GM12864 (cell line): Measurements from ENCODE around the gene DOK4.

ENCODE experiments used
- DNase-seq: peaks from one replicate; pipeline ENCODE4 v3.0.0-alpha.2; 2011; ENCODE audit warnings: low read depth
- H3K4me3 ChIP-seq: 2 replicates; pipeline ENCODE4 v1.5.1; 2011; ENCODE audit warnings: mild to moderate bottlenecking, low read depth, low read length, control low read depth
- TF ChIP-seq, protein P1 (sequence below): IDR thresholded peaks from 2 replicates; pipeline ENCODE4 v1.5.1; 2011; ENCODE audit warnings: low read depth, mild to moderate bottlenecking, moderate library complexity, low read length, control low read depth, inconsistent platforms; ENCODE audit errors: missing control alignments

The DOK4 gene

DNA sequence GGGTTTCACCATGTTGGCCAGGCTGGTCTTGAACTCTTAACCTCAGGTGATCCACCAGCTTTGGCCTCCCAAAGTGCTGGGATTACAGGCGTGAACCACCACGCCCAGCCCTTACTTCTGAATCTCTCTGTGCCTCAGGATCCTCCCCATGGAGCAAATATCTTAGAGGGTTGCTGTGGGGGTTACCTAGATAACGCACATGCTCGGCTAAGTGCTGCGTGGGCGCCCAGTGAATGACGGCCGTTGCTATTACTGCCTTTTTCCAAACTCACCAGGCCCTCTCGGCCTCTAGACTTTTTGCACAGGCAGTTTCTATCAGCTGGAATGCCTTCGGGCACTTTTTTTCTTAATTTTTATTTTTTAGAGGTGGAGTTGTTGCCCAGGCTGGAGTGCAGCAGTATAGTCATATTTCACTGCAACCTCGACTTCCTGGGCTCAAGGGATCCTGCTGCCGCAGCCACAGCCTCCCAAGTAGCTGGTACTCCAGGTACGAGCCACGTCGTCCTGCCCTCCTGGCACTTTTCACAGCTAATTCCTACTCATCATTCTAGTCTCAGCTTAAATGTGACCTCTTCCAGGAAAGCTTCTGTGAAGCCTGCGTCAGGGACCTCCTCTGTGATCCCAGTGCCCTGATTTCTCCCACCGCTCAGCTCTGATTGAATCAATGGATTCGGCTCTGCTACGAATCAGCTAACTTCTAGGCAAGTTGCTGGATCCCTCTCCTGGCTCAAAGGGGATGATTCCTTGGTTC is 41.5 kb upstream of the DOK4 start:
- DNase-seq, result no peak
- TF ChIP-seq, protein P1, sequence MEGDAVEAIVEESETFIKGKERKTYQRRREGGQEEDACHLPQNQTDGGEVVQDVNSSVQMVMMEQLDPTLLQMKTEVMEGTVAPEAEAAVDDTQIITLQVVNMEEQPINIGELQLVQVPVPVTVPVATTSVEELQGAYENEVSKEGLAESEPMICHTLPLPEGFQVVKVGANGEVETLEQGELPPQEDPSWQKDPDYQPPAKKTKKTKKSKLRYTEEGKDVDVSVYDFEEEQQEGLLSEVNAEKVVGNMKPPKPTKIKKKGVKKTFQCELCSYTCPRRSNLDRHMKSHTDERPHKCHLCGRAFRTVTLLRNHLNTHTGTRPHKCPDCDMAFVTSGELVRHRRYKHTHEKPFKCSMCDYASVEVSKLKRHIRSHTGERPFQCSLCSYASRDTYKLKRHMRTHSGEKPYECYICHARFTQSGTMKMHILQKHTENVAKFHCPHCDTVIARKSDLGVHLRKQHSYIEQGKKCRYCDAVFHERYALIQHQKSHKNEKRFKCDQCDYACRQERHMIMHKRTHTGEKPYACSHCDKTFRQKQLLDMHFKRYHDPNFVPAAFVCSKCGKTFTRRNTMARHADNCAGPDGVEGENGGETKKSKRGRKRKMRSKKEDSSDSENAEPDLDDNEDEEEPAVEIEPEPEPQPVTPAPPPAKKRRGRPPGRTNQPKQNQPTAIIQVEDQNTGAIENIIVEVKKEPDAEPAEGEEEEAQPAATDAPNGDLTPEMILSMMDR, result no peak
- no peak overlapping the region for H3K4me3 ChIP-seq

DNA sequence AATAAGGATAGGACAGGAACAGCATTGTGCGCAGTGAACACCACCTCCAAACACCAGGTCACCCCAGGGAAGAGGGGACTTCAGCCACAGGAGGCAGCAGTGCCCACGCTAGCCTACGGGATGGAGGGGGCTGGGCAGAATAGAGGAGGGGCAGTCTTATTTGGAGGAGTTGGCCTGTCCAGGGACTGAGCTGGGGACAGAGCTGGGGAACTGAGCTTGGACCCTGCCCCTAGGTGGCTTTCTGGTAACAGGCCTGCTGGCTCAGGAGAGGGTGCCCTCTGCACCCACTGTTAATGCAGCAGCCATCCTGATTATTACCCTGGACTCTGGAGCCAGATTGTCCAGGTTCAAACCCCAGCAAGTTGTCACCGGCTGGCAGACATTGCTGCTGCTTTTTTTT is 40.7 kb upstream of the DOK4 start:
- no peak for DNase-seq
- H3K4me3 ChIP-seq, result no peak overlapping the region
- TF ChIP-seq, protein P1, result no peak

DNA sequence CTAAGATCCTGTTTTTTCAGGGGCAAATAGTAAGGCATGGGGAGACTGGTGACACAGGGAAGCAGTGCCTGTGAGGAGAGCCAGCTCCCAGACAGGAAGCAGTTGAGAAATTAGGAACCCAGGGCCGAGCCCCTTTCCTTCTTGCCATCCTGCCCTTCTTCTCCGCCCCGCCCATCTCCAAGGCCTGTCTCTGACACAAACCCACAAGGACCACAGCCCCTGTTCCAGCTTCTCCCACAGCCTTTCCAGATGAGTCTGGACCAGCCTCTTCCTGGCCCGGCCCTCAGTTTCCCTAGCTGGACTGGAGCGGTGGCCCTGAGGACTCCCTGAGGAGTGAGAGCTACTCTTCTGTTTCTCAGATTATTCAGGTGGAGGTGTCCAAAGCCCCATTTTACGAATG is 40.2 kb upstream of the DOK4 start:
- TF ChIP-seq, protein P1, result no peak
- H3K4me3 ChIP-seq, result no peak overlapping the region
- DNase-seq, result no peak

DNA sequence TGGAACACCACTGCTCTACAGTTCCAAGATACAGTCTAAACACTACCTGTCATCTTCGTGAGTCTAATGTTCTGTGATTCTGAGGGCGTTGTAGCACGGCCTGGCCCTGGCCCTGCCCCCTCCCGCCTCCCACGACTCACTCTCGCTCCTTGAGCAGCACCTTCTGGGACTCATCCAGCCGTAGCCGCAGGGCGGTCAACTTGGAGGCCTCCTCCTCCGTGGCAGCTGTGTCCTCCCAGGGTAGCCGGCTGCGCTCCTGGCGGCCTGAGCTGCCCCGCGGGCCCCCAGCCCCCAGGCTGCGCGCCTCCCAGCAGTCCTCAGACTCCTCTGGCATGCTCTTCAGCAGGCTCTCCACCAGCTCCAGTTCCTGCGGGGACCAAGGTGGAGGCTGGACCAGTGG is 39.5 kb upstream of the DOK4 start:
- H3K4me3 ChIP-seq, result no peak overlapping the region
- TF ChIP-seq, protein P1, result no peak
- no peak for DNase-seq

DNA sequence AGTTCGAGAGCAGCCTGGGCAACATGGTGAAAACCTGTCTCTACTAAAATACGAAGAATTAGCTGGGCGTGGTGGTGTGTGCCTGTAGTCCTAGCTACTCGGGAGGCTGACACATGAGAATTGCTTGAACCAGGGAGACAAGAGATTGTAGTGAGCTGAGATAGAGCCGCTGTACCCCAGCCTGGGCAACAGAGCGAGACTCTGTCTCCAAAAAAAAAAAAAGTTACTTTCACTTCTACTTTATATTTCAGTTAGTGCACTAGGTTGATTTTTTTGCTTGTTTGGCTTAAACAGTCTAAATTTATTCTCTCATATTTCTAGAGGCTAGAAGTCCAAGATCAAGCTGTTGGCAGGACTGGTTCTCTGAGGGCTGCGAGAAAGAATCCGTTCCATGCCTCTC is 36.7 kb upstream of the DOK4 start:
- TF ChIP-seq, protein P1, result no peak
- DNase-seq, result no peak
- no peak overlapping the region for H3K4me3 ChIP-seq

DNA sequence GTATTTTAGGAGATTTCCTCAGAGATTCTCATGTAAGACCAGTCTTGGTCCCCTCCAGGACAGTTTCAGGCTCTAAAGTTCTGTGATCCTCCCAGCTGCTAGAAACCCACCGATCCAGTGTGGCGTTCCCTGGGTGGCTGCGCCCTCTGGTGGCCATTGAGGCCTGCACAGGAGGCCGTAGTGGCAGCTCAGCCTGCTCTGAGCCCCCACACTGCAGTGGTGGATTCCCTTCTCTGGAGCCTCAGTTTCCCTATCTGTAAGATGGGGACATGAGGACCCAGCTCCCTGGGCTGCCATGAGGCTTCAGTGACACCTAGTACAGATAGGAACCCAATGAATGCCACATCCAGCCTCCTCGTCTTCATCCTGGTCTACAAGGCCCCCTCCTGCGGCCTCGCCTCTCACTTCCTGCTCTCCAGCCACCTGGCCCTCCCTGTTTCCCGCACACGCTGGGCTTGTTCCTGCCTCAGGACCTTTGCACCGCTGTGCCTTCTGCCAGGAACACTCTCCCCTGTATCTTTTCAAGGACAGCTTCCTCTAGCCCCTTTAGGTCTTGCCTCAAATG is 33.6 kb upstream of the DOK4 start:
- no peak for DNase-seq
- no peak overlapping the region for H3K4me3 ChIP-seq
- TF ChIP-seq, protein P1, result peak; percentile 100

DNA sequence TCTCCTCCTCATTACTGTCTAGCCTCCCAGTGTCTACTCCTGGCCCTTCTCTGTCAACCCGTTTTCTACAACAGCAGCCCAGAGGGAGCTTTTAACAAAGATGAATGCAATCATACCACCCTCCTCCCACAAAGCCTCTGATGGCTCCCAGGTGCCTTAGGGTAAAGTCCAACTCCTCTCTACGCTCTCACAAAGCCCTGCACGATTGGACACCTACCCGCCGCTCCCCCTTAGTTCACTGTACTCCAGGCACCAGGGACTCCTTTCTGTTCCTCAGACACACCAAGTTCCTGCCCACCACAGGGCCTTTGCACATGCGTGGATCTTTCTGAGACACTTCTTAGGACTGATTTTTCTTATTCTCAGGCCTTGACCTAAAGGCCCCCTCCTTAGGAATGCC is 32.6 kb upstream of the DOK4 start:
- TF ChIP-seq, protein P1, result no peak
- no peak for DNase-seq
- no peak overlapping the region for H3K4me3 ChIP-seq
